Muscle of back (tissue), 11 donors: ENCODE measurements around the gene CPA1. TPM values are rescaled to one million over a fixed set of nuclear protein-coding genes. Genes with fewer than 3 reads are reported as not detected.

Source experiments
- DNase-seq, 3 donors: peaks; one replicate each; pipeline versions ENCODE4 v3.0.0 to v3.0.0-alpha.2; 2013
- polyA plus RNA-seq, 10 donors: library from polyadenylated mRNA; unstranded; fragments of 120-200 nt; gene quantifications; one replicate each; pipeline ENCODE4 v1.2.1, GENCODE V29; 2013; ENCODE audit not compliant: insufficient read length in 10 of 10

CPA1 gene
- polyA plus RNA-seq, 10 donors: 1.6 to 5.1 (median 3.8) TPM

DNA sequence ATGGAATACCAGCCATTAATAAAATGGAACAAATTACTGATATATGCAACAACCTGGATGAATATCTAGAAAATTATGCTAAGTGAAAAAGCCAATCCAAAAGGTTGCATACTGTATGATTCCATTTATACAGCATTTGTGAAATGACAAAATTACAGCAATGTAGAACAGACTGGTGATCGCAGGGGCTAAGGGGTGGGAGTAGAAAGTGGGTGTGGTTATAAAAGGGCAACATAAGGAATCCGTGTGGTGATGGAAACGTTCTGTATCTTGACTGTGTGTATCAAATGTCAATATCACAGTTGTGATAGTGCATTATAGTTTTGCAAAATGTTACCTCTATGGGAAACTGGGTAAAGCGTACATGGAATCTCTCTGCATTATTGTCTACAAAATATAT, 45.5 kb downstream of the CPA1 start:
- peak in 1 of 3 donors; percentile 50 for DNase-seq

DNA sequence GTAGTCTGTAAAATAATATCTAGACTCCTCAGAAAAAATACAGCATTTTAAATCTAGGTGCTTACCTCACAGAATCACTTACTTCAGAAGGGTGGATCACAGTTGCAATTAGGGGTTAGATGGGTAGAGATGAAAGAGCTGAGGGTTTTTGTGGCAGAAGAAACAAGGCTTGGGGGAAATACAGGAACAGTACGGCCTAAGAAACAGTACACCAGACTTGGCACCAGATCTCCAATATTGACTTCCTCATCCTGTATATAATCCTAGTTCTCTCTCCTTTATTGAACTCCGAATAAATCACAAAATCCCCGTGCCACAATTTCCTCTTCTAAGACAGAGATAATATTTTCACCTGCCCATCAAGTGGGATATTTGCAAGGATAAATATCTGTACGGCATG, 46.3 kb downstream of the CPA1 start:
- peak in 1 of 3 donors; percentile 60 for DNase-seq

DNA sequence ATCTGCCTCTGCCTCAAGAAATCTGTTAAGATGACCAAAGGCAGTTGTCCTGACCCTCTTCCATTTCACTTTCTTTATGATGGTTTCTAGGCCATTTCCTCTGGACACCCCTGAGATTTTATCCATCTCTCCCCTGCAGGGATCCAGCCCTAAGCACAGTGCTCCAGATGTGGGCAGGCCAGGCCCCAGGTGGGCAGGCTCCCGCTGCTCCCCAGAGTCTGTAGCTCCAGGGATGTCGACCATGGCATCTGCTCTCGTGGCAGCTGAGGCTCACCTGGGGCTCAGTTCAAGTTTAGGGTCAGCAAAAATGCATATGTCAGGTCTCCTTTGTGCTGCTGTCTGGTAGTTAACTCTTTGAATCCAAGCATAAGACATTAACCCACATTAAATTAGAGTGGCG, 48.7 kb downstream of the CPA1 start:
- DNase-seq: peak in 1 of 3 donors; percentile 15

DNA sequence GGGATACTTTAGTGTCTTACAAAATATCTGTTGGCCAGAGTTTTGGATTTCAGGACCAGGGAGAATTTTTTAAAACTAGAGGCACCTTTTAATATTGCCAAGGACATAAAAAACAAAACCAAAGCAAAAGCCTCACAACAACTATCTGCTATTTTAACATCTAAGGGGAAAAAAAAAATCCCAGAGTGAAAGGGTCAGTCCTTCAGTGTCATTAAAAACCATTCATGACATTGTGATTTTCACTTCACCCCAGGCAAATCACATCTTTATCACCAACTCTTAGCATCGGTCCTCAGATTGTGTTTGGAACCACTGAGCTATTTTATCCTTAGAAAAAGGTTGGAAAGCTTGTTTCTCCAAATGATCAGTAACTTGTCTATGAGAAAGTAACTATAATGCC, 49.8 kb downstream of the CPA1 start:
- DNase-seq: peak in 1 of 3 donors; percentile 65

DNA sequence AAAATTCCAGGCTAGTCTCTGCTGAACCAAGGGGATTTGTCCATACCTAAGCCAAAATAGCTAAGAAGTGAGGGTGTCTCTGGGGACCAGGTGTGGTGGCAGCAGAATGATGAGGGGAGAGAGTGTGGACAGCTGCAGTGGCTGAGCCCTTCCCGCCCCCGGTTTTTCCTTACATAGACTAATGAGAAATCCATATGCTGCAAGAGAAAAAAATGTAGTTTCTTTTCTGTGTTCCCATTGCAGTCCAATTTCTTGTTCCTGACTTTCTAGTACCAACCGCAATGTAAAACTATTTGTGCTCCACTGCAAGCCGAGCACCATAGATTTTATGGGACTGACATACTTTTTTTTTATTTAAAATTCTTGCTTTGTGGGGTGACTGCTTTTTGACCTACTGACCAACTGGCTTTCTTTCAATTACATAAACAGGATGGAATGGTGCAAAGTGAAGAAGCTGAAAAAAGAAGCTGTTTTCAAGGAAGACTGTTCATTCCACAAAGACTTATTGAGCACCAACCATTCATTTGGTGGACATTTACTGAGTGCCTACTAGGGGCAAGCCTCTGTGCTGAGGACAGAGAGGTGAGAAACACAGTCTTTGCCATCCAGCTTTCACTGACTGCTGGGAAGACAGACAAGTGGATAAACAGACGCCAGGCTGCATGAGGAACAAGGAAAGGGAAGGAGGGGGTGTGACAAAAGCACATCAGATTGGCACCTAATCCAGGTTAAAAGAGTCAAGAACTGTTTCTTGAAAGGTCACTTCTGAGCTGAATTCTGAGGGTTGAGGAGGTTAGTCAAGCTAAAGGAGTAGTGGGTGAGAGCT, 50.8 kb downstream of the CPA1 start:
- peak; percentile 93 to 98 (median 96) for DNase-seq

DNA sequence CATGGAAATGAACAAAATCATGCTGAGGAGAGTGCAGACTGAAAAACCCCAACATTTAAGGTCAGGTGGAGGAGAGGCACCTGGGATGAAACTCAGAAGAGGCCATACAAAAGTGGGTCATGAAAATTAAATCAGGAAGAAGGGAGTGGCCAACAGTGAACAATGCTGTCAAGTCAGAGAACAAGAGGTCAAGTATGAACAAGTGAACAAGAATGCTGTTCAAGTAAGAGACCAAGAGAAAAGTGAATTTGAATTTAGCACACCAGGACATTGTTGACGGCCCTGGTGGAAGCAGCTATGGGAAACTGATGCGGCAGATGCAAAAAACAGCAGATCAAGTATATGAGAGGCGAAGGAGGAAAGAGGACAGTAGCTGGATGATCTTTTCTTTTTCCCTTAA, 52.6 kb downstream of the CPA1 start:
- DNase-seq: no peak

DNA sequence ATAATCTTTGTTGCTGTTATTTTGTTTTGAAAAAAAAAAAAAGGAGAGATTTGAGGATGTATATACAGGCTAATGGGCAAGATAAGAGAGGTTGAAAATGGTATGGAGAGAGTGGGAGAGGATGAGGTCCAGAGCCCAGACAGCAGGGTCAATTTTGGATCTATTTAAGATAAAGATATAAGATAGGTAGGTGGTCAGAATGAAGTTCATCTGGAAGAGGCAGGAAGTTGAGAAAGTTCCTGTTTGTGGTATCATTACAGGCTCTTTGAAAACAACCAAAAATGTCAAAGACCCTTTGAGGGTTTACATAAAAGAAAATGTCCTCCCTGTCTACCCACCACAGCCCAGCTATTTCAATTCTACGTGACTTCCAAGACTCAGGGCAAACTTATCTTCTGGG, 53.0 kb downstream of the CPA1 start:
- DNase-seq: no peak

DNA sequence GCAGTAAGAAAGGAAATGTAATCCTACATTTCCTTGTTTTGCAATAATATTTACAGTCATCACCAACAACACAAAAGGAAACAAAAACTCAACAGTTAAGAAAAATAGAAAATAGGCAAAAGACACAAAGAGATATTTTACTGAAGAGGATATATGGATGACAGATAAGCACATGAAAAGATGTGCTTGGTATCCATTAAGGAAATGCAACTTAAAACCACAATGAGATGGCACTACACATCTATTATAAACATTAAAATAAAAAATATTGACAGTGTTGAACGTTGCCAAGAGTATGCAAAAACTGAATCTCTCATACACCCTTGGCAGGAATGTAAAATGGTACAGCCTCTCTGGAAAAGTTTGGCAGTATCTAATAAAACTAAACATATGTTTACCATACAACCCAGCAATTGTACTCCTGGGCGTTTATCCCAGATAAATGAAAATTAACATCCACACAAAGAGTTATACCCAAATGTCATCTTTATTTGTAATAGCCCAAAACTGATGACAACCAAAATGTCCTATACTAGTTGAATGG, 55.1 kb downstream of the CPA1 start:
- no peak for DNase-seq

DNA sequence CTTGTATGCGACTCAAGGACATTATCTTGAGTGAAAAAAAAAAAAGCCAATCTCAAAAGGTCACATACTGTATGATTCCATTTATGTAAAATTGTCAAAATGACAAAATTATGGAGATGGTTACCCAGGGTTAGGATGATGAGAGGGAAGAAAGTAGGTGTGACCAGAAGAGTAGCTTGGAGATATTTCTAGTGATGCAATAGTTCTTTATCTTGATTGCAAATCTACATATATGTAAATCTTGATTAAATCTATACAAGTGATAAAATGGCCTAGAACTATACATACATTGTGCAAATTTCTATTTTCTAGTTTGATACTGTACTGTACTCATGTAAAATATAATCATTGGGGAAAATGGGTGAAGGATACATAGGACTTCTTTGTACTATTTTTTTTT, 56.0 kb downstream of the CPA1 start:
- DNase-seq: no peak

Other genes with a start within 250 kb of the CPA1 start
- gene TMEM209, start 175.1 kb upstream of the CPA1 start, polyA plus RNA-seq: 10 to 100 TPM in 8 of 10 donors, 1 to 10 TPM in 2; 7.8 to 14.3 (median 11.1) TPM
- gene SSMEM1, start 172.6 kb upstream of the CPA1 start, polyA plus RNA-seq: under 1 TPM in 1 of 10 donors, not detected in 9; 0.18 TPM
- gene CPA2, start 113.6 kb upstream of the CPA1 start, polyA plus RNA-seq: 1 to 10 TPM in 3 of 10 donors, under 1 TPM in 7; 0.25 to 1.1 (median 0.61) TPM
- gene CPA4, start 87.3 kb upstream of the CPA1 start, polyA plus RNA-seq: 1 to 10 TPM; 1.2 to 5.2 (median 2.1) TPM
- 1 to 10 TPM; 1.4 to 6.0 (median 2.3) TPM for gene CPA5, start 35.7 kb upstream of the CPA1 start, polyA plus RNA-seq
- 10 to 100 TPM; 17.7 to 35.3 (median 25.4) TPM for gene CEP41, start 60.5 kb downstream of the CPA1 start, polyA plus RNA-seq
- gene MEST, start 111.6 kb downstream of the CPA1 start, polyA plus RNA-seq: 1,000 to 10,000 TPM in 4 of 10 donors, 100 to 1,000 TPM in 6; 602 to 1,329 (median 947) TPM